Measurements from ENCODE around the gene ACBD4. TPM values are rescaled to one million over a fixed set of nuclear protein-coding genes. Genes with fewer than 3 reads are reported as not detected.

Gene ACBD4
- total and polyA plus RNA-seq, 2 of the 13 experiments (the other 11 are each of a cell fraction or from before 2014, with no cell fraction given), result 16.1 to 26.9 TPM

GRCh38 chr17:45135192-45135977 lies at the start of gene ACBD4 (continued):
- TF ChIP-seq AGO2 (optimal IDR thresholded peaks at IDR 0.05; ENCODE audit: low read depth, low read length), result peak; percentile 79
- TF ChIP-seq ZNF792 (CRISPR knock-in tag; IDR thresholded peaks at IDR 0.05), result peak; percentile 90
- peak; percentile 85 for TF ChIP-seq ZNF777 (CRISPR knock-in tag; IDR thresholded peaks at IDR 0.05)
- peak; percentile 98 for TF ChIP-seq ZNF687 (CRISPR knock-in tag; IDR thresholded peaks at IDR 0.05)
- 0 out of 2 replicates have a peak, but pooled peaks have one; percentile 78 for TF ChIP-seq MTF2 (CRISPR knock-in tag; IDR thresholded peaks at IDR 0.05; ENCODE audit: borderline replicate concordance)
- TF ChIP-seq ISL2 (CRISPR knock-in tag; IDR thresholded peaks at IDR 0.05), result peak; percentile 68; the same call in 1 of the 2 replicates
- peak; percentile 99 for TF ChIP-seq HMGXB3 (CRISPR knock-in tag; IDR thresholded peaks at IDR 0.05; ENCODE audit: borderline replicate concordance)
- no peak for TF ChIP-seq ELK4 (CRISPR knock-in tag; IDR thresholded peaks at IDR 0.05; ENCODE audit: borderline replicate concordance)
- TF ChIP-seq ARID3A (IDR thresholded peaks at IDR 0.05; ENCODE audit: low read depth, low read length), result peak; percentile 96
- TF ChIP-seq CENPT (CRISPR knock-in tag; IDR thresholded peaks at IDR 0.05; ENCODE audit: low read depth), result peak; percentile 74; the same call in 1 of the 2 replicates
- TF ChIP-seq ZNF776 (CRISPR knock-in tag; IDR thresholded peaks at IDR 0.05), result 0 out of 2 replicates have a peak, but pooled peaks have one; percentile 47
- TF ChIP-seq ISX (CRISPR knock-in tag; conservative IDR thresholded peaks at IDR 0.05), result 0 out of 2 replicates have a peak, but pooled peaks have one; percentile 68
- no peak for TF ChIP-seq CERS6 (CRISPR knock-in tag; IDR thresholded peaks at IDR 0.05)
- peak; percentile 88; the same call in 1 of the 2 replicates for TF ChIP-seq ZFP90 (CRISPR knock-in tag; IDR thresholded peaks at IDR 0.05; ENCODE audit: borderline replicate concordance)
- TF ChIP-seq ZNF619 (CRISPR knock-in tag; IDR thresholded peaks at IDR 0.05), result peak; percentile 81; the same call in 1 of the 2 replicates
- peak; percentile 98 for TF ChIP-seq ZNF563 (CRISPR knock-in tag; IDR thresholded peaks at IDR 0.05)
